ENCODE results near the gene PHF12.

PHF12 gene

DNA sequence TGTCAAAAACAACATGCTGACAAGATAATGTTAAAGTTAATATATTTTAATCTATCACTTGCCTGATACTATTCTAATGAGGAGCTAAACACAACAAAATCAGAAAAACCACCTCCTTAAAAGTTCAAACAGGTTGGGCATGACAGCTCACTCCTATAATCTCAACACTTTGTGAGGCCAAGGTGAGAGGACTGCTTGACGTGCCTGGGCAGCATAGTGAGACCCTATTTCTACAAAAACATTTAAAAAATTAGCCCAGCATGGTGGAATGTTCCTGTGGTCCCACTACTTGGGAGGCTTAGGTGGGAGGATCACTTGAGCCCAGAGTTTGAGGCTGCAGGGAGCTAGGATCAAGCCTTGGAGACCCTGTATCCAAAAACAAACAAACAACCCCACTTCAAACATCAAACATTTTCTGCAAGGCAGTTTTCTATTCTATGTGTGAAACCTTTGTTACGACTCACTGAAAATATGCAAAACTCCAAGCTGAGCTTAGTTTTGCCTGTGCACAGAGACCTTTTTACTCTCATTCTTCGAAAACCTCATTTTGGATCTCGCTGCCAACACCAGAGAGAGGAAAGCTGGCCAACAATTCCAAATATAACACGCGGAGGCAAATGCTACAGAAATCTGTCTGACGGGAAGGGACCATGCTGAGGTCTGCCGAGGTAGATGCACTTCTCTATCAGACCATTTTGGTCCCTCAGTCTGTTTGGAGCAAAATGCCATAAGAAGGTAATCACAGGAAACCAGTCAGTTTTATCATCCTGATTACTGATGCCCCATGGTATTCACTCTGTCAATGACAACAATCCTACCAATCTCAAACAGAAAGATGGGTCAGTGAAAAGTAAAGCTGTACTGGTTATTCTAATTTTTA lies 6.2 kb downstream of the PHF12 start:
- DNase-seq (ENCODE audit: low read depth in 1 of 2, low spot score in 1 of 2): no peak
- Histone ChIP-seq H3K27me3 (ENCODE audit: insufficient read depth, poor library complexity, severe bottlenecking) (no peaks in the 10 kb centered on the region), H3K4me3 (replicated peaks; ENCODE audit: insufficient read depth, low read length) (no peak overlapping the region), H3K27ac (replicated peaks) (no peak overlapping the region)
- TF ChIP-seq SPI1 (IDR thresholded peaks at IDR 0.05; ENCODE audit: borderline replicate concordance, low read depth) (no peak), POLR2AphosphoS5 (IDR thresholded peaks at IDR 0.05; ENCODE audit: low read depth) (no peak), GABPA (IDR thresholded peaks at IDR 0.05; ENCODE audit: low read depth) (no peak)
- TF ChIP-seq, protein P1, sequence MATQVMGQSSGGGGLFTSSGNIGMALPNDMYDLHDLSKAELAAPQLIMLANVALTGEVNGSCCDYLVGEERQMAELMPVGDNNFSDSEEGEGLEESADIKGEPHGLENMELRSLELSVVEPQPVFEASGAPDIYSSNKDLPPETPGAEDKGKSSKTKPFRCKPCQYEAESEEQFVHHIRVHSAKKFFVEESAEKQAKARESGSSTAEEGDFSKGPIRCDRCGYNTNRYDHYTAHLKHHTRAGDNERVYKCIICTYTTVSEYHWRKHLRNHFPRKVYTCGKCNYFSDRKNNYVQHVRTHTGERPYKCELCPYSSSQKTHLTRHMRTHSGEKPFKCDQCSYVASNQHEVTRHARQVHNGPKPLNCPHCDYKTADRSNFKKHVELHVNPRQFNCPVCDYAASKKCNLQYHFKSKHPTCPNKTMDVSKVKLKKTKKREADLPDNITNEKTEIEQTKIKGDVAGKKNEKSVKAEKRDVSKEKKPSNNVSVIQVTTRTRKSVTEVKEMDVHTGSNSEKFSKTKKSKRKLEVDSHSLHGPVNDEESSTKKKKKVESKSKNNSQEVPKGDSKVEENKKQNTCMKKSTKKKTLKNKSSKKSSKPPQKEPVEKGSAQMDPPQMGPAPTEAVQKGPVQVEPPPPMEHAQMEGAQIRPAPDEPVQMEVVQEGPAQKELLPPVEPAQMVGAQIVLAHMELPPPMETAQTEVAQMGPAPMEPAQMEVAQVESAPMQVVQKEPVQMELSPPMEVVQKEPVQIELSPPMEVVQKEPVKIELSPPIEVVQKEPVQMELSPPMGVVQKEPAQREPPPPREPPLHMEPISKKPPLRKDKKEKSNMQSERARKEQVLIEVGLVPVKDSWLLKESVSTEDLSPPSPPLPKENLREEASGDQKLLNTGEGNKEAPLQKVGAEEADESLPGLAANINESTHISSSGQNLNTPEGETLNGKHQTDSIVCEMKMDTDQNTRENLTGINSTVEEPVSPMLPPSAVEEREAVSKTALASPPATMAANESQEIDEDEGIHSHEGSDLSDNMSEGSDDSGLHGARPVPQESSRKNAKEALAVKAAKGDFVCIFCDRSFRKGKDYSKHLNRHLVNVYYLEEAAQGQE (IDR thresholded peaks at IDR 0.05; ENCODE audit: insufficient replicate concordance, low read depth): no peak
- TF ChIP-seq, protein P2, sequence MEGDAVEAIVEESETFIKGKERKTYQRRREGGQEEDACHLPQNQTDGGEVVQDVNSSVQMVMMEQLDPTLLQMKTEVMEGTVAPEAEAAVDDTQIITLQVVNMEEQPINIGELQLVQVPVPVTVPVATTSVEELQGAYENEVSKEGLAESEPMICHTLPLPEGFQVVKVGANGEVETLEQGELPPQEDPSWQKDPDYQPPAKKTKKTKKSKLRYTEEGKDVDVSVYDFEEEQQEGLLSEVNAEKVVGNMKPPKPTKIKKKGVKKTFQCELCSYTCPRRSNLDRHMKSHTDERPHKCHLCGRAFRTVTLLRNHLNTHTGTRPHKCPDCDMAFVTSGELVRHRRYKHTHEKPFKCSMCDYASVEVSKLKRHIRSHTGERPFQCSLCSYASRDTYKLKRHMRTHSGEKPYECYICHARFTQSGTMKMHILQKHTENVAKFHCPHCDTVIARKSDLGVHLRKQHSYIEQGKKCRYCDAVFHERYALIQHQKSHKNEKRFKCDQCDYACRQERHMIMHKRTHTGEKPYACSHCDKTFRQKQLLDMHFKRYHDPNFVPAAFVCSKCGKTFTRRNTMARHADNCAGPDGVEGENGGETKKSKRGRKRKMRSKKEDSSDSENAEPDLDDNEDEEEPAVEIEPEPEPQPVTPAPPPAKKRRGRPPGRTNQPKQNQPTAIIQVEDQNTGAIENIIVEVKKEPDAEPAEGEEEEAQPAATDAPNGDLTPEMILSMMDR (IDR thresholded peaks at IDR 0.05; ENCODE audit: insufficient read depth, low read length): no peak

DNA sequence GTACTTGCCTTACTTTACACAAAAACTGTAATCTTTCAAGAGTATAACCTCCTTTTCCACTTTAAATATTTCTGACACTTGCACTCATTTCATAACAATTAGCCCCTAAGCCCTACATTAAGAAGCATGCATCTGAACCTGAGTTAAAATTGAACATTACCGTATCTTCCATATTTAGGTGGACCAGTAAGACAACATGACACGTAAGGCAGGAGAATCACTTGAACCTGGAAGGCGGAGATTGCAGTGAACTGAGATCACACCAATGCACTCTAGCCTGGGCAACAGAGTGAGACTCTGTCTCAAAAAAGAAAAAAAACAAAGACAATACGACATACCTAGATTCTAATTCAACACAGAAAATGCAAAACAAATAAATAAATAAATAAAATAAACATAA lies 7.0 kb downstream of the PHF12 start:
- Histone ChIP-seq H3K27me3 (ENCODE audit: insufficient read depth, poor library complexity, severe bottlenecking) (no peaks in the 10 kb centered on the region), H3K4me3 (replicated peaks; ENCODE audit: insufficient read depth, low read length) (no peak overlapping the region), H3K27ac (replicated peaks) (no peak overlapping the region)
- TF ChIP-seq, protein P2 (IDR thresholded peaks at IDR 0.05; ENCODE audit: insufficient read depth, low read length): no peak
- no peak for TF ChIP-seq SPI1 (IDR thresholded peaks at IDR 0.05; ENCODE audit: borderline replicate concordance, low read depth)
- TF ChIP-seq GABPA (IDR thresholded peaks at IDR 0.05; ENCODE audit: low read depth): no peak
- TF ChIP-seq, protein P1 (IDR thresholded peaks at IDR 0.05; ENCODE audit: insufficient replicate concordance, low read depth): no peak
- no peak for TF ChIP-seq POLR2AphosphoS5 (IDR thresholded peaks at IDR 0.05; ENCODE audit: low read depth)
- no peak for DNase-seq (ENCODE audit: low read depth in 1 of 2, low spot score in 1 of 2)

DNA sequence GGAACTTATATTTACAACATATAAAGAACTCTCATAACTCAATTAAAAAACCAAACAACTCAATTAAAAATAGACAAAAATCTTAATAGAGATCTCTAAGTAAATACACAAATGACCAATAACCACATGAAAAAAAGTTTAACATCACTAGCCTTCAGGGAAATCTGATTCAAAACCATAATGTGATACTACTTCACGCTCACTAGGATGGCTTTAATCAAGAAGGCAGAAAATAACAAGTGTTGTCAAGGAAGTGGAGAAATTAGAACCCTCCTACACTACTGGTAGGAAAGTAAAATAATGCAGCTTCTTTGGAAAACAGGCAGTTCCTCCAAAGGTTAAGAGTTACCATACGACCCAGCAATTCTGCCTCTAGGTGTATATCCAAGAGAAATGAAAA lies 8.4 kb downstream of the PHF12 start:
- Histone ChIP-seq H3K4me3 (replicated peaks; ENCODE audit: insufficient read depth, low read length) (no peak overlapping the region), H3K27ac (replicated peaks) (no peak overlapping the region), H3K27me3 (ENCODE audit: insufficient read depth, poor library complexity, severe bottlenecking) (no peaks in the 10 kb centered on the region)
- DNase-seq (ENCODE audit: low read depth in 1 of 2, low spot score in 1 of 2): no peak
- TF ChIP-seq SPI1 (IDR thresholded peaks at IDR 0.05; ENCODE audit: borderline replicate concordance, low read depth) (no peak), GABPA (IDR thresholded peaks at IDR 0.05; ENCODE audit: low read depth) (no peak), POLR2AphosphoS5 (IDR thresholded peaks at IDR 0.05; ENCODE audit: low read depth) (no peak)
- TF ChIP-seq, protein P1 (IDR thresholded peaks at IDR 0.05; ENCODE audit: insufficient replicate concordance, low read depth): no peak
- TF ChIP-seq, protein P2 (IDR thresholded peaks at IDR 0.05; ENCODE audit: insufficient read depth, low read length): no peak

Data from HL-60 (cell line).